ENCODE measurements around the gene ACOXL.

ACOXL gene

DNA sequence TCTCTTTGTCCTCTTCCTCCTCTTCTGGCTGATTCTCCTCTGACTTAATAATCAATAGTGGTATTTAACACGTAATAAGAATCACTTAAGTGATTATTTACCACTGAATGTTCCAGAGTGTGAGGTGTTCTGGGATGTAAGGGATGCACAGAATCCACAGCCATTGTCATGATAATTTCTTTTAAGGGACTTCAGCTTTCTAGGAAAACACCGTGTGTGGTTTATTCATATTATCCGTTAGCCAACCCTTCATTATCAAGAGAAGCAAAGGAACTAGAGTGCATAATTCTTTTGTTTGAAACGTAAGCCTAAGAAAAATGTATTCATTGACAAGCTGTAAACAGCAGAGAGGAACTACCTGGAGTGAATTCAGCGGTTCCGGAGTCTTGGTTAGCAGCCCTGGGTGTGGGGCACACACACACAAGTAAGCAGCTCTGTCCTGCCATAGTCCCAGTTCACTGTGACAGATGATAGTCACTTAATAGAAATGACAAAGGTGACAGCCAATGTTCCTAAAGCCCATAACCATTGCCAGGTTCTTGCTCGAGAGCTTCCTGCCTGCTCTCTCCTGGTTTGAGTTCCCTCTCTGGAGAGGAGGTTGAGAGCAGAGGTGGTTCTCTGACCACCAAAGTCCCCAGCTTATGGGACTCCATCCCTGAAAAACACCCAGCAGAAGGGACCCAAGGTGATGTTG, 101.9 kb downstream of the ACOXL start:
- DNase-seq = no peak

DNA sequence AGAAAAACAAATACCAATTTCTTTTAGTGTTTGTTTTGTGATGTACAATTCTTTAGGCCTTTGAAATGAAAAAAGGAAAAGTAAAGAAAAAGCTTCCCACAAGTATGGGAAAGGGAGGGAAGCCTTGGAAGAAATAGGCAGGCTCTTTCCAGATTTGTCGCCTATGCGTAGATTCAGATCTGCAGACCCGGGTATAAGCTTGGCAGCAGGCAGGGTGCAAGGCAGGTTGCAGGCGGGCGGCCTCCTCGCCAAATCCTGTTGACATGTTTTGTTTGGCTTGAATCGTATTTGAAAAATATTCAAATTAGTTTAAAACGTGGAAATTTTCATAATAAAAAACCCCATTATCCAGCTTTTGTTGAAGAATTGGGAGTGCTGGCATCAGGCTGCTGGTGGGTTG, 104.3 kb downstream of the ACOXL start:
- DNase-seq = no peak

DNA sequence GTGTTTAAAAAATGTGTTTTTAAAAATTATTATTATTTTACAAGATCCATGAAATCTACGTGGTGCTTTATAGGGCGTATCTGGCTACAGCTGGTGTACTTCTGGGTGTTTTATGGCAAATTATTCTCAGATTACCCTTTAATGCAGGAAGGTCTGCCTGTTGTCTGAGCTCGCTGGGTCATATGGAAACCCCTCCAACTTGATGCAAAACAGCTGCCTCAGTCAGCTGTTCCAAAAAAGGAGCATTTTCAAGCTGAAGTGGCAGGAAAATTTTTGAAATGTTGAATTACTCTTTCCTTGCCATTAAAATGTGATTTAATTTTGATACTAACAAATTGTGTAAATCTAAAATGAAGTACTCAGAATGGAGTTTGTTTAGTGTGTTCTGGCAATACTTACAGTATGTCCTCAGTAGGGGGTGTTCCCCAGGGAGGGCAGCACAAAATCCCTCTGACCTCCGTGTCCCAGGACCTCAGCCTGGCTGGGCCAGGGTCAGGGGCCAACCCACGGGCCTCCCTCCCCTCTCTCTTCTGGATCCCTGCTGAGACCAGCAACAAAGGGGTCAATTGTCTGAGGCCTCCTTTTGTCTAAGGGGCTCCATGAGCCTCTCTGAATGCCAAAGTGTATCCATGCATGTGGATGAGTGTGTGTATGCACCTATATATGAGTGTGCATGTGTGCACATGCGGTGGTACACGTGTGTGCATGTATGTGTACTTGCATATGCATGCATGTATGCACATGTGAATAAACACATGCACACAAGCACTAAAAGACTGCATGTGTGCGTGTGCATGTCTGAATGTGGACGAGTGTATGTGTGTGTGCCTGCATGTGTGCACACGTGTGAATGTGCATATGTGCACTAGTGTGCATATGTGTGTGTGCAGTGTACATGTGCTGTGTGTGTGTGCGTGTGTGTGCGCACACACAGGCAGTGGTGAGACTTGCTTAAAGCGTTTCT, 105.4 kb downstream of the ACOXL start:
- DNase-seq = no peak

DNA sequence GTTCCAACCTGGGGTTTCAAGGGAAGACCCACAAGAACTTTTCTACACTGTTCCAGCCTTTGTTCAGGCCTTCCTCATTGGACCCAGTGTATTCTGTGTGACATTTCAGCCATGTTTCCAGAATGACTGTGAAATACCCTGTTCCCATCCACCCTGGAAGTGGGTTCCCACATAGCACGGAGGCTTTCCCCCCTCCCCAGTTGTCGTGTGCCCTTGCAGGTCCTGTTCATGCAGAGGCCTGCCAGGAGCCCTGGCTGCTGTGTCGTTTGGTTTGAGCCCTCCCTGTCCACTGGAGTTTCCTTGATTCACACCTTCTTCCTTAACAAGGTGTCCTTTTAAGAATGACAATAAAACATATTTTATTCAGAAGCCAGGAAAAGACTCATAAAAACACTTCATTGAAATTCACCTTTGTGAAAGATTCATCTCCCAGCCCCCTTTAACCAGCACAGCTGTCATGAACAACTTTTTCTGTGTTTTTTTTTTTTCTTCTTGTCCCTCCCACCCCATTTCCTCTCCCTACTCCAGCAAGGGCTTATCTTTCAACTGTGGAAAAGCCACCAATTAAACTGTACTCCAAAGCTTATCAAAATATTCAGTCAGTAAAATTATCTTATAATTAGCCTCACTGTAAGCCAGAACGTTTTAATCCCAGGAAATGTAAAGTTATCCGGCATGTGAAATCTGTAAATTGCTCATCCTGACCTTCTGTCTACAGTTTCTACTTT, 106.4 kb downstream of the ACOXL start:
- no peak for DNase-seq

DNA sequence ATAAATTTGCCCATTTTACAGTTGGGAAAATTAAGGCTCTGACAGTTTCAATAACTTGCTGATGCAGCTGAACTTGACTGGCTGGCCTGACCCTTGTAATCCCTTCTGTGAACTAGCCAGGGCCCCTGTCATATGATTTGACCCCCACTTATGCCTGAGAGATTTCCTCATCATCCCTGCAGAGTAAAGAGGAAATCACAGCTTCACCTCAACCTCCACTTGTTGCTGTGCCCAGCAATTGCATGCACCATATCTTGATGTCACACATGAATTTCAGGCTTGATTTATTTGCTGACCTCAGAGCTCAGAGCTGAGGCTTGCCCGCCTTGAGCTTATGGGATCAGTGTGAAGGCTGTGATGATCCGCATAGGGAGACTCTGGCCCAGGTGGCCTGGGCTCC, 108.1 kb downstream of the ACOXL start:
- no peak for DNase-seq

DNA sequence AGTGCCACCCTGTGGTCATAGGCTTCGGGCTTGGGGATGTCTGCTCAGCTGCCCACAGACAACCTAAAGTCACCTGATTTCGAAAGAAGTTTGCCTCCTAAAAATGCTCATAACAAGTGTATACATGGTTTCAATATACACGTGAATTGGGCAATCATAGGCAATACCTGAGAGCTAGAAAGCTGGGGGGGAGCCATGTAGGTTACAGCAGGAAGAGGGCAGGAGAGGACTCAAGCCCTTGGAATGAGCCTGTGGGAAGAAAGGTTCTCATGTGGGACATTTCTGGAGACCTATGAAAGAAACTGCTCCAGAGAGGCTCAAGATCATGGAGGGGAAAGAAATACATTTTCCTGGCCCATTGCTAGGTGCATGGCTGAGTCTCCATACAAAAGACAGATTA, 109.7 kb downstream of the ACOXL start:
- no peak for DNase-seq

DNA sequence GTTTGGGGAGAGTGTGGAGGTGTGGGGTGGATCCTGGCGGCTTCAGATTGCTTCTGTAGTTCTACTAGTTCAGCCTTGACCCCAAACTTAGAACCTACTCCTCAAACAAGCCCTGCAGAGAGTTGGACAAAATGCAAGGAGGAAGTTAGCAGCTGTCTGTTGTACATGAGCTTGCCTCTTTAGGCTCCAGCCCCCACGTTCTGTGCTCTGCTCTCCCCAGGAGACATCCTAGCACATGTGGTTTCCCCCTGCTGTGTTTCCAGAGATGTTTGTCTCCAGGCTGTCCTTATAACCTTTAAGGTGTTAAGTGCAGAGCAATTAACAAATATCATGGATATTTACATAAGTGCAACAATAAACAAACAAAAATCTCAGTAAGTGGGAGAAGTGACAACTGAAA, 111.1 kb downstream of the ACOXL start:
- no peak for DNase-seq

DNA sequence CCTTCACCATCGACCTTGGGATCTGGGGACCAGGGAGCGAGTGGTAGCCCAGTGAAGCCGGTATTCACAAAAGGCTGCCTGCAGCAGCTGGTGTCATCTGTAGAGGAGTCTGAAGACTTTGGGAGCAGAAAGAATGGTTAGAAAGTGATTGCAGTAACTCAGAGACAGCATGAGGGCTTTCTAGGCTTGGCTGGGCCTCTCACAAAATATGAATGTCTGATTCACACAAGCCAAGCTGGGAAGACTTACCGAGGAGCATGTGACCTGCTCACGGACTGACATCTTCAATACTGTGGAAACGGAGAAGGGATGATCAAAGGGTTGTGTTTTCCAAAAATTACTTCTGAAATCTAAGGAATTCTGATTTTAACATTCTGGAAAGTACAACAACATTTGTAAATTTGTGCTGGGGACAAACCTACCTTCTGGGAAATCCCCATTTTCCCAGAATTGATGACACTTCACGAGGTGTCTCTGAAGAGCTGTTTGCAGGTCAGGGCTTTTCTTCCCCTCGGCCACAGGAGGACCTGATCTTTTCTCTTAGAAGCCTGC, 111.7 kb downstream of the ACOXL start:
- peak; percentile 62 for DNase-seq

DNA sequence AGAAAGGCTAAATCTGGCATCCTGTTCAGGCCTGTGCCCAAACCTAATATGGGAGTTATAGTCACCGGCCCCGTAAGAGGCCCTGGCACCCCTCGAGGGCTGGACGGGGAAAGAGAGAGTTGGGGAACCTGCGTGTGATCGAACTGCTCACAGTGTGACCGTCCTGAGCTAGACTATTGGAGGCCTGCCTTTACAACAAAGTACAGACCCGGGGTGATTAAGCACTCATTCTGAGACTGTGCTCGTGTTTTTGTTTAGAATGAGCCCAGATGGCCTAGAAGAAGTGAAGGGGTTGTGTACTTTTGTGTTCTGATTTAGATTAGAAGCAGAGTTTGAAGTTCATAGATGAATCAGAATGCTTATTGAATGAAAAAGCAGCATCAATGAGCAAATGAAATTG, 115.3 kb downstream of the ACOXL start:
- no peak for DNase-seq

DNA sequence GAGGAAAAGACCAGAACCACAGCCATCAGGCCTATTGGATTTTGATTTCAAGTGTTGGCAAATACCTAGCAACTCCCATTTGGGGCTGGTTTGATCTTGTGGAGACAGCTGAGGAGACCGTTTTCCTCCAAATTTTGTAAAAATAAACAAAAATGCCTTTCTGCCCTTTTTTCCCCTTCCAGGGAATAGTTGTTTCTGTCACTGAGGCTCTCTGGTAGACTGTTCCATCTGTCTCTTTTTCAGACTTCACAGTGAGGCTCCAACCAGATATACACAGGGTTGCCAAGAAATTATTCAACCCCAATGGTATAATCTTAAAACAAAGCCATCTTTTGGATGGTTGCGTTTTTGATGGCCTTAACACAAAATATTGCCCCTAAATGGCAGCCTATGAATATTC, 115.7 kb downstream of the ACOXL start:
- DNase-seq = no peak

DNA sequence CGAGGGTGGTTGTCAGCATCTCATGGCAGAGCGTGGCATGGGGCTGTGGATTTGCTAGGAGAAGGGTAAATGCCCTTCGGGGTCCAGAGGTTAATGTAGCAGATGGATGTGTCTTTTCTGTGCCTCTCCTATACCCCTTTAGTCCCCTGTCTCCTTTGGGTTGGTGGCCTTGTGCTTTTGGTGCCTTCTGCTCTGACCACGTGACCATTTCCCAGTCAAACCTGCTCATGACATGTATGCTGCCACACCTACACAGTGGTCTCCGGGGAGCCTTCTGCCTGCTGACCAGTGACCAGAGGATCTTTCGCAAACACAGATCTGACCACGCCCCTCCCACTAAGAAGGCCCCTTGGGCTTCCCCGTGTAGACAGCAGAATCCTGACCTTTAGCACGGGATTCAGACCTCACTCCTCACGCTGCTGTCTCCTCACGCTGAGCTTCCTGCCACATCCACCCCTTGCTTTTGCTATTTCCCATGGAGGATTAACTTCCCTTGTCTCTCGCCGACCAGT, 116.2 kb downstream of the ACOXL start:
- no peak for DNase-seq

DNA sequence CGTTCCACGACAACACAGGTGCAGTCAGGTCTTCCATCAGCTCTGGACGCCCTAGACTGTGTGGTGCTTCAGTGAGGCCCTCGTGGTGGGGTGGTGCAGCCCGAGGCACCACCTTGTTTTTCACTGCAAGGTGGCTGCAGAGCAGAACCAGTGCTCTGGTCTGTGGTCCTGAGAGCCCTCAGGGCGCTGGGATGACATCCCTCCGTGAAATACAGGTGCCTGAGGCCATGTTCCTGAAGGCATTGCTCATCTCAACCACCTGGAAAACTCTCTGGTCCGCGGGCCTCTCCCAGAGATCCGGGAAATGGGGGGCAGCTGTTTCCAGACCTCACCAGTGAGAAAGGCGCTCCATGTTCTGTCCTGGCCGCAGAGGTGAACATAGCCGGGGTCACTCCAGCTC, 119.2 kb downstream of the ACOXL start:
- DNase-seq = peak; percentile 58

DNA sequence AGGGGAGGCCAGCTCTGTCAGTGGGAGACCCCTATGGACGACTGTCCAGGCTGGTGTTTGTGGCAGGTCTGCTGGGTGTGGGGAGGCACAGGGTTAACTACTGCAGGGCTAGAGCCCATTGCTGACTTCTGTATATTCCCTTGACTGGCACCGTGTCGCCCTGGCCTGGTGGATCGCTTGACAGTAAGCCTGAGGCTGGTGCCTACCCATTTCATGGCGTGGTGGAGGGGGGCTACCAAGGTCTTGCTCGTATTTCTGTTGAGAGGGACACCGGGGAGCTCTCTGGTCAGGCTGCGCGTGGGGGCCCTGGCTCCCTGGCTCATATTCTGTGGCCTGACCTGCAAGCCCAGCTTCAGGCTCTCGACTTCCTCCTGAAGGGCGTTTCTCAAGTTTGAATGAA, 119.7 kb downstream of the ACOXL start:
- peak; percentile 60 for DNase-seq

DNA sequence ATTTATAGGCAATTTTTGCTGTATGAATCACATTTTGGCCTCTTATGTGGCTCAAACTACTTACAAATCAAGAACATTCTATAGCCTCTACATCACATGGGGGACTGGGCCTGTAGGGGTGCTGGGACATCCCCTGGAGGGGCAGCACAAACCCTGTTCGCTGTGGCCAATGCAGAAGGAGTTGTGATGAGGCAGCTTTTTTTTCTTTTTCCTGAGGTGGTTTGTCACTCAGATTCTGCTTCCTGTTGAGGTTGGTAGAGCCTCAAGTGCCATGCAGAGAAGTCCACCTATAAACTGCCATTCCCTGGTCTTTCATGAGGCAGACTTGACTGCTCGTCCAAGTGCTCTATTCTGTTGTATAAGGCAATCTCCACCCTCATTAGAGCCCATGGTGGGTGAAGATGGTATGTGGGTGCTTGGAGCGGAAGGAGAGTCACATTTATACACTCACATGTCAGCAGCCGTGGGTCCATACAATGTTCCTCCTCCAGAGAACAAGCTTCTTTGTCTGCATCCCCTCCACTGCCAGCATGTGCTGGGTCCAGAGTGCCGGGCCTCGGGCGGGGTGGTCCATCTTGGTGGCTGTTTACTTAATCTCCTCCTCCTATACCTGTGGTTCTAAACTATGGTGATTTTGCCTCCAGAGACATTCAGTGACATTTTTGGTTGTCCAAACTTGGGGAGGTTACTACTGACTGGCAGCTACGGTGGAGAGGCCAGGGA, 120.3 kb downstream of the ACOXL start:
- DNase-seq = peak; percentile 75

DNA sequence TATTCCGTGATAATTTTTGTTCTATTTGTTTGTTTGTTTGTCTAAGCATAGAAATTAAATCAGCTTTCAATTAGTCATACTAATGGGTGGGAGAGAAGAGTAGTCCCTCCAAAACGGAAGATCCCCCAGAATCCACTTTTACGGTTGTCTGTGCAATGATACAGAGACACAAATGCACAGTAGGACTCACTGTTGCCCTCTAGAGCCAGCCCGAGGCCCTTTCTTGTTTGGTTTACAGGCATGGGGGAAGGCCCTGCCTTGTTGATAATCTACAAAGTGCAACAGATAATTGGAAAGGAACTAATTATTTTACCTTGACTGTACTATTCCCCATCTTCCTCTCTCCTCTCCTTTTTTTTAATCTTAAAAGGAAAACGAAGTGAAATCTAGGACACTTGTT, 121.1 kb downstream of the ACOXL start:
- DNase-seq = peak; percentile 75

DNA sequence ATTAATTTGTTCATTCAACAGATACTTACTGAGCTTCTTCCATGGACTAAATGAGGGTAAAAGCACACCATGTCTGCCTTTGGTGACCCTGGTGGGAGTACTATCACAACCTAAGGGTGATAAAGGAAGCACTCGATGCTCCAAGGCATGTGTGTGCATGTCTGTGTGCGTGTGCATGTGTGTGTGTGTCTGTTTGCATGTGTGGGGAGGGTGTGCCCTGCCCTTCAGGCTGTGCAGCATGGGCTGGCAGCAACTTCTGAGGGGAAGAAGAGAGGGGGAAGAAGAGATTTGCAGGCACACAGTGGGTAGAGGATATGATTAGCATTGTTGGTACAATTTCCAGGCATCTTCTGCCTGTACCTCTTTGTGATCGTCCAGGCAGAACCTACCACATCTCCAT, 121.6 kb downstream of the ACOXL start:
- DNase-seq = no peak

DNA sequence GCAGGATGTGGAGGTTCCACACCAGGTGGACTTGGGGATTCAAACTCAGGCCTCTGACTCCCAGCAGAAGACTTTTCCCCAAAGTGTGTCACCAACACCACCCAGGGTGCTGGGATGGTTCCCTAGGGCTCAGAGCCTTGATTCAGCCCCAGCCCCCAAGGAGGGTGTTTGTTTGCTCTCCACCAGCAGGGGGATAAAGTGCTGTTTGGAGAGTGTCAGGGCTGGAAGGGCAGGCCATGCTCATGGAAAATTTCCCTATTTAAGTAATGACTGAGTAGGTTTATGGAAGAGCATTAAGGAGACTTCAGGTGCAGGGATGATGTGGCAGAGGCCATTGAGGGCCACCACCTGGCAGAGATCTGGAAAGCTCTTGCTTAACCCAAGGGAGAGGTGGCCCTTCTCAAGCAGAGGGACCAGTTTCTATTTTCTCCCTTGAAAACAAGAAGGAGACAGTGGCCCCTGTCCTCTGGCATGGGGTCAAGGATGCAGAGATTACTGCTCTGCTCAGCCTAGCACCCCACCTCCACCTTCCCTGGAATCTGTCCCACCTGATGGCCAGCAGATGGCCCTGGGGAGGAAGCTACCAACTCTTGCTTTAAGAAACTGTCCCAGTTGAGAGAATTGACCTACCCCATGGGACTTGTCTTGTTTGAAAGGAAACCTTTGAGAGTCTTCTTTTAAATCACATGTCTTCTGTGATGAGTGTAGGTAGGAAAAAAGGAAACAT, 122.1 kb downstream of the ACOXL start:
- peak; percentile 67 for DNase-seq

DNA sequence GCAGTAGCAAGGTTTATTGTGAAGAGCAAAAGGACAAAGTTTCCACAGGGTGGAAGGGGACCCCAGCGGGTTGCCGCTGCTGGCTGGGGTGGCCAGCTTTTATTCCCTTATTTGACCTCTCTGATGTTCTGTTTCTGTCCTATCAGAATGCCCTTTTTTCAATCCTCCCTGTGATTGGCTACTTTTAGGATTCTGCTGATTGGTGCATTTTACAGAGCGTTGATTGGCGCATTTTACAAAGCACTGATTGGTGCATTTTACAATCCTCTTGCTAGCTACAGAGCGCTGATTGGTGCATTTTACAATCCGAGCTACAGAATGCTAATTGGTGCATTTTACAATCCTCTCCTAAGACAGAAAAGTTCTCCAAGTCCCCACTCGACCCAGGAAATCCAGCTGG, 123.5 kb downstream of the ACOXL start:
- peak; percentile 35 for DNase-seq

DNA sequence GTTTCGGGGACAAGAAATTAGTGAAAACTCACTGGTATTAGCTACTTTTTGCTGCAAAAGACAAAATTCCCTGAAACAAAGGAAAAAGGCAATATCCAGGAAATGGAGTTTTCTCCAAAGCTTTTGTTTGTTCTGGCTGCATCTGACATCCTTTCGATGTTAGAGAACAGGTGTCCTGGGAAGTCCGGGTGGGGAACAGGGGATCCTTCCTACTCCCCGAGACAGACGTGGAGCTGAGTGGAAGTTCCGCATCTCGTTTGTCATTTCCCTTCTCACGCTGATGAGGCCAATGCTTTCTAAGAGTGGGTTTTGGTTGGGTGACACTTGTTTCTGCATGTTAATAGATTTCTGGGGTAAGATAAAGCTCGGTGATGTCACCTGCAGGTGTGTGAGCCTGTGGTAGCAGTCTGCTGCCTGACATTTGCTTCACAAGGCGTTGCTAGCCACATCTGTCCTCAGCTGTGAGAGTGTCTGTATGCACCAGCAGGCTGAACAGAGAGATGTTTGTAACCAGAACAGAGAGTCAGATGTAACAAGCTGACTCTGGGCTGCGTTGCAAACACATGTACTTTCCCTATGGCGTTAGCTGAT, 125.9 kb downstream of the ACOXL start:
- no peak for DNase-seq

DNA sequence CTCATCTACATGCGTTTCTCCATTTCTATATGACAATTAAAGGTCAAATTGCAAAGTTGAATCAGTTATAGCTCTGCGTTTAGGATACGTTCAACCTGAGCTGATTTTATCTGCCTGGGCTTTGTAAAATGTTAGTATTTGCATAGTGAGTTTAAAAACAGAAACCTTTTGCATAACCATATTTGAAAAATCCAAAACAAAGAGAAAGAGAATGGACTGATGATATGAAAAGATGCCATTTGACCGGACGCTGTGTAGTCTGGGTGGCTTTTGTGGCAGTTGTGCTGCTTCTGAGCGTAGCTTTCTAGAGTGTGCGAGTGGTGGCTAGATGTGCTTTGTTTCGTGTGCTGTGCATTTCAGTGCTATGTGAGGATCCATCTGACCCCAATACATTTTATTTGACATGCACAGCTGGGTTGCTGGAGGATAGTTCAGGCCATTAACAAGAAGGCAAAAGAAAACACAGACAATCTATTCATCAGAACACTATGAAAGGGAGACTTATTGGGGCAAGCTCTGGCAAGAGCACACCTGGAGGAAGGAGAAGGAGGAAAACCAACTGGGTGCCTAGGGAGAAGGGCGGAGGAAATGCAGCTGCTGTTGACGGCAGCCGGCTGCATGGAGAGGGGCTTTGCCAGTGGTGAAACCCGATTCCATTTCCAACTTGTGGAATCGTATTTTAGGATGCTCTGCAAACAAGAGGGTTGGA, 126.8 kb downstream of the ACOXL start:
- peak; percentile 52 for DNase-seq

DNA sequence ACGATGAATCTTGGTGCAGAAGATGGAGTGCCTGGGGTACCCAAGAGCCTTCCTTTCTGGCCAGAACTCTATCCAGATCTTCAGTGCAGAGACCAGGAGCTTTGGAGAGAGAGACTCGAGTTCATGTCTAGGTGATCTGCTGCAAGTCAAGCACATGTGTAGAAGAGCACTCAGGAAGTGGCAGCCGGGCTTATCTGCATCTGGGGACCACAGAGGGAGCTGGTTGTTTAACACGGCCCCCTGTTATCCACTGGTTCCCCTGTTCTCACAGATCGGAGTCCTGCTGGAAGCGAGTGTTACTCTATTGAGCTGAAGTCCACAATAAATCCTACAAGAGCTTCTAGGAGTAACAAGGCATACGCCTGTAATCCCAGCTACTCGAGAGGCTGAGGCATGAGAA, 128.3 kb downstream of the ACOXL start:
- DNase-seq = peak; percentile 62
